Measurements from ENCODE around the gene NFX1. TPM values are rescaled to one million over a fixed set of nuclear protein-coding genes. Genes with fewer than 3 reads are reported as not detected.

Gene NFX1
- total RNA-seq, 1 donor from 2014 or later: 37.0 TPM

DNA sequence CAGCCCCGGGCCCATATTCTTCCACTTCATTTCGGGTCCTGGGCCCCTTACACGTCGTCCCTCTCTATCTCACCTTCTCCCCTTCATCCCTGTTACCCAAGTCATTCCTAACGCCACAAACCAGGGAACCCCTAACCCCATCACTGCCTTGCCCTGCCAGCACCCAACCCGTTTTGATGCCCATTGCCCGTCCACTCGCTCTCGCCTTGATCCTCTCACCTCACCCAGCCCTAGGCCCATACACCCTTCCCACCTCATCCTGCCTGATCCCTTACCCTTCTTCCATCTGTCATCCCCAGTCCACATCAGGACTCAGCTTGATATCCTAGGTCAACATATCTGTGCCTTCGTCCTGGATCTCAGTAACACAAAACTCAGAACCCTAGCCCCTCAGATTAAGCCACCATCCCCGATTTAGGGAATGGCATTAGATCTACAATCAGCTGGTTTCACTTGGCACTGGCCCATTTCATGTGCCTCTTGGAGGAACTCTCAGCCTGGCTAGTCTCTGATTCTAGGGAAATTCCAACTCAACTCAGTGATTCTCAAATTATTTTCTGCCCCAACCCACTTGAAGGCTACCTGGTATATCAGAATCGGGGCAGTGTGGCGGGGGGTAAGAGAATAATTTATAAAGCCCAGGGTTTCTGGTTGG lies 25.0 kb upstream of the NFX1 start:
- no peak for DNase-seq (ENCODE audit: low read depth)

DNA sequence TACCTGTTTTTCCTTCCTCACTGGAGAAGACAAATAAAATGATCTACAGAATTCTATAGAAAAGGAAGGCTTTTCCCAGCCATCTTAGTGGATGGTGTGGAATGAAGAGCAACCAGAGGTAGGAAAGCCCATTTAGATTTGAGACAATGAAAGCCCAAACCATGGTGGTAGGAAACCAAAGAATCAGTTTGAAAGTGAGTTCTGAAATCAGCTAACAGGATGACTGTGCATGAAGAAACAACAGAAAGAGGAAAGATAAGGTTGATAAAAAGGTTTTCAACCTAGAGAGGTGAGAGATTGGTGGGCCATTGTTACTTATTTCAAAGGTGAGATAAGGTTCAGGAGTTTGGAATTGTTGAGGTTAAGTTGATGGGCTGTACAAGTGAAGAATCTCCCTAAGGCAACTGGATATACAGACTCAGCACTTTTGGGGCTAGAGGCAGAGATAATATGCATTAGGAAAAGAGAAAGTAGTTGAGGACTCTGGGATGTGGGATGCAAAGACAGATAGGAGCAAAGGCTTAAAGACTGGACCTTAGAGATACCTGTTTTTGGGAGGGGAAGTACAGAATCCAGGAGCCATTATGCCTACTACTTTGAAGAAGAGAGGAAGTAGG lies 23.1 kb upstream of the NFX1 start:
- DNase-seq (ENCODE audit: low read depth): no peak

DNA sequence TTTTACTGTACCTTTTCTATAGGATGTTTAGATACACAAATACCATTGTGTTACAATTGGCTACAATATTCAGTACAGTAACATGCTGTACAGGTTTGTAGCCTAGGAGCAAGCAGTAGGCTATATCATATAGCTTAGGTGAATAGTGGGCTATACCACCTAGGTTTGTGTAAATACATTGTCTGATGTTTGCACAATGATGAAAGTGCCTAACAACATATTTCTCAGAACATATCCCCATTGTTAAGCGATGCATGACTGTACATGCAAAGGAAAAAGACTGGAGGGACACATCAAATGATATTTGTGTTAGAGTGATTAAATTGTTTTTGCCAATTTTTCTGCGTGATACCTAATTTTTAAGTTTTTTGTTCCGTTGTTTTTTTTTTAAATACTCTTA lies 20.2 kb upstream of the NFX1 start:
- no peak for DNase-seq (ENCODE audit: low read depth)

DNA sequence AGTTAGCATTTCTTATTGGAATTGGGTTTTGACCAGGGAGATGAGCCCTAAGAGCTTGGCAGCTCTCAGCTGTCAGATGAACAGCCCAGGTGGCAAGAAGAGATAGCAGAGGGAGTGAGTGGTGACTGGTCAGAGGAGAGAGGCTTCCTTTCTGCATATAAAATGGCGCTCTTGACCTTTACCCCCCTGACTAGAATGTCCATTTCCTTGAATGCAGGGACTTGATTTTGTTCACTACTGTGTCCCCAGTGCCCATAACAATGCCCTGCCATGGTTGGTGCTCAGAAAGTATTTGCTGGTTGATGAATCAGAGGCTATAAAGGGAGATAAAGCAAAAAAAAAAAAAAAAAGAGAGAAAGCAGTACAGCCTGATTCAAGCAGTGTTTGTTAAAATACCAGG lies 18.3 kb upstream of the NFX1 start:
- DNase-seq (ENCODE audit: low read depth): peak; percentile 38

DNA sequence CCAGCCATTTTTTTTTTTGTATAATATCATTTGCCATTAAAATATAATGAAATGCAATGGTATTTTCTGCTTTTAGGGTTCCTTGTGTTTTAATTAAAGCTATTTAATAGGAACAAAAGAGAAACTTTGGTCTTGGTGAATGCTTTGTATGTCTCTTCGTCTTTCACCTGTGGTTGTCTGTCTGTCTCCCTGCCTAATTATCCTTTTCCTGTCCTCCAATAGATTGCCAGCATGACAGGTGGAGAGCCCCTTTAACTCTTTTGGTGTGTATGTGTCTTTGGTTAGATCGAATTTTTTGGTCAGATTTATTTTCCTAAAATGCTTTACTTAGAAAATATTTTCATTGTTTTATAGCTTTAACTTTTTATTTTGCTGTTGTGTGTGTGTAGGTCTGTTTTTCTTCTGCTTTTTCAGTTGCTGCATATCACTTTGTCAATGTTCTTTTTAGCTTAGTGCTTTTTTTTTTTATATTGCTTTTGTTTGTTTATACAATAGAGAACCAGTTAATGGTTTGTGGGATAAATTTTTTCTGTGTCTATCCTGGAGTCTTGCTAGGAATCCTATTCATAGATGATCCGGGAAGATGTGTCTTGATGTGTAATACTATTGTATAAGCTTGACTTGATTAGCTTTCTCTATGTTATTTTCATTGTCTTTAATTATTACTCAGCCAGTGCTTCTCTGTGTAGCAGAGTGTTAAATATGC lies 16.9 kb upstream of the NFX1 start:
- DNase-seq (ENCODE audit: low read depth): peak; percentile 66

DNA sequence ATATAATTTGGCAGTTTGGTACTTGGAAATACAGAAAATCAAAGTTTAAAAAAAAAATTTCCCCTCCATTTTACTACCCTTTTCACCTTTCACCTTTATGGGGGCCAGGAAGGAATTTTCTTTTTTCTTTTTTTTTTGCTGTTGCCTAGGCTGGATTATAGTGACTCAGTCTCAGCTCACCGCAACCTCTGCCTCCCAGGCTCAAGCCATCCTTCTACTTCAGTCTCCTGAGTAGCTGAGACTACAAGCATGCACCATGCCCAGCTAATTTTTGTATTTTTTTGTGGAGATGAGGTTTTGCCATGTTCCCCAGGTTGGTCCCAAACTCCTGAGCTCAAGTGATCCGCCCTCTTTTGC lies 16.4 kb upstream of the NFX1 start:
- DNase-seq (ENCODE audit: low read depth): no peak

DNA sequence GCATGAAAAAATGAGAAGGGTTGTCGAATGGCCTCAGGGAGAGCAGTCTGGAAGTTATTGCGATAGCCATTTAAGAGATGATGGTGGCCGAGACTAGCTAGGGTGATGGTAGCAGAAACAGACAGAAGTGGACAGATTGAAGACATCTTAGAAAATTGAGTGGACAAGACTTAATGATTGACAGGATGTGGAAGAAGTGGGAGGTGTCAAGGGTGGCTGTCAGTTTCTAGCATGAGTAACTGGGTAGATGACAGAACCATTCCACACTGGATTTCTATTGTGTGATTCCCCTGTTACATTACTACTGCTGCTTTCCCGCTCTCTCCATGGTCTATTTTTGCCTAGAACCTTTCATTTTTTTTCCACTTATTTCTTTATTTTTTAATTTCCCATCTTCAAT lies 12.8 kb upstream of the NFX1 start:
- DNase-seq (ENCODE audit: low read depth): no peak

DNA sequence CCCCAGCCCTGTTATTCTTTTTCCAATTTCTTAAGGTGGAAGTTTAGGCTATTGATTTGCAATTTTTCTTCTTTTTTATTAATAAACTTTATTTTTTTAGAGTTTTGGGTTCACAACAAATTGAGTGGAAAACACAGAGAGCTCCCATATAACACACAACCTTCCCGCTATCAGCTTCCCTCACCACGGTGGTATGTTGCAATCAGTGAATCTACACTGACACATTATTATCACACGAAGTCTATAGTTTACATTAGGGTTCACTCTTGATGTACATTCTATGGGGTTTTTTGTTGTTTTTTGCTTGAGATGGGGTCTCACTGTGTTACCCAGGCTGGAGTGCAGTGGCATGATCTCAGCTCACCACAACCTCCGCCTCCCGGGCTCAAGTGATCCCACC lies 4.8 kb upstream of the NFX1 start:
- no peak for DNase-seq (ENCODE audit: low read depth)

DNA sequence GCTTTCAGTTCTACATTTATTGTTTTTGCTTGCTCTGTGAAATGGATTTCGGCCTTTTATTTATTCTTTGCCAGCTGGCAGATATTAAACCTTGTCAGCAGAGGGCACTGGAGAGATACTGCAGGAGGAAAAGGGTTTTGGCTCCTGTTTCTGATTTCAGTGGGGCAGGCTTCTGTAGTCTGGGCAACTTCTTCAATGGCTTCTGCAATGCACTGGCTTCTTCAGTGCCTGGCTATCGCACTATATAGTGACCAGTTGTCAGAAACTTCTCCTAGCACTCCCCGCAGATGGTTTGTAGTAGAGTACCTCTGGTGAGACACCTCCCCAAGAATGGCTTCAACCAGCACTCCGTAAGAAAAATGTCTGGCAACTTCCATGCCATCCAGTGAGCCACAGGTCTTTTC lies 3.2 kb upstream of the NFX1 start:
- DNase-seq (ENCODE audit: low read depth): peak; percentile 81

DNA sequence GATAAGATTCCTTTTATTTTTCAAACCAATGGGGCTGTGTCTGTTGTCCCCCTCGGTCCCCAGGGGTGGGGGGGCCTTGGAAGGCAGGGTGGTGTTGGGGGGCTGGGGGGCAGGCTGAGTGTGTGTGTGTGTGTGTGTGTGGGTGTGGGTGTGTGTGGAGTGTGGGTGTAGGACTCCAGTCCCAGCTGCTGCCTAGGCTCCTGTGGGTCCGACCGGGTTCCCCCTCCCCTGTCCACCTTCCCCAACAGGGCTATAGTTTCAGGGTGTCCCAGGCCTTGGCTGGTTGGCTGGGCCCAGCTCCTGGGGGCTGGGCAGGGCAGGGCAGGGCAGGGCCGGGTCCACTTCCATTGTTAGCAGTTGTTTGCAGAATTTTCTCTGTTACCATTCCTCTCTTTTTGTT lies 2.1 kb upstream of the NFX1 start:
- DNase-seq (ENCODE audit: low read depth): no peak

DNA sequence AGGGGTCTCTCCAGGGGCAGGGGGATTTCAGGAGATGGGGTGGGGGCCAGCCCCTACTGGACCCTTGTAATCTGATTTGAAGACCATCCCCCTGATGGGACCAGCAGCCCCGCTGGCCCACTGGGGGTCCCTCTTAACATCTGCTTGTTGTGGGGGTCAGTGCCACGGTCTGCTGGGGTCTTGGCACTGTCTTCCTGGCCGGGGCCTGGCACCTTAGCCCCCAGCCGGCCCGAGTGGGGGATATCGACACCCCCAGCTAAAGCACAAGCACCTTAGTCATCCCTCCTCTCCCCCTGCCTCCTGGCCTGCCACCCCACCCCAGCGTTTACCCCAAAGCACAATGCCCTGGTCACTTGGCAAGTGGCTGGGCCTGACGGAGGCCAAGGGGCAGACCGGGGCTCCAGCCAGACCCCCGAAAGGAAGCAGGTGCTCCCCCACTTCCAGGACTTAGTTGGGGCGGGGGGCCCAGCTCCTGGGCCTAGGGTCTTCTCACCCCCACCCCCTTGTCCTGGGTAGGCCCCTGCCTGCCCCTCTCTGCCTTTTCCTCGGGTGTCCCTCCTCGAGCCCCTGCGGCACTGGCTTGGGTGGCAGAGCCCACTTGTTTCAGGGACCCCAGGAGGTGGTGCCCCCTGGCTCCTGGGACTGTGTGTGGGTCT lies 1.4 kb upstream of the NFX1 start:
- DNase-seq (ENCODE audit: low read depth): no peak

DNA sequence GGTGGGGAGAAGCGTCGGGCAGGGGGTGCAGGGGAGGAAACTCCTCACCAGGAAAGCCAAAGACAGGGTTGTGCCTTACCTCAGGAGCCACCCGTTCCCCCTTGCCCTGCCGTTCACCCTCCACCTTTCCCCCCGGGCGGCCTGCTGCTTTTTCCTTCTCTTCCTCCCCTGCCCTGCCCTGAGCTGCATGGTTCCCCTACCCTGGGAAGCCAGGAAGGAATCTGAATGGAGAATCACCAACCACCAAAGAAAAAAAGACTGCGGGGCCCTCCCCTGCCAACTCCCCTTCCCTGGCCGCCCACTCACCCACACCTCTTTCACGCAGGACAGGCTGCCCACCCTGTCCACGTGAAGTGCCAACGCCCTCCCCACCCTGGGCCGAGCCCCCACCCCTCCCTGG lies 820 bp upstream of the NFX1 start:
- peak; percentile 32 for DNase-seq (ENCODE audit: low read depth)

DNA sequence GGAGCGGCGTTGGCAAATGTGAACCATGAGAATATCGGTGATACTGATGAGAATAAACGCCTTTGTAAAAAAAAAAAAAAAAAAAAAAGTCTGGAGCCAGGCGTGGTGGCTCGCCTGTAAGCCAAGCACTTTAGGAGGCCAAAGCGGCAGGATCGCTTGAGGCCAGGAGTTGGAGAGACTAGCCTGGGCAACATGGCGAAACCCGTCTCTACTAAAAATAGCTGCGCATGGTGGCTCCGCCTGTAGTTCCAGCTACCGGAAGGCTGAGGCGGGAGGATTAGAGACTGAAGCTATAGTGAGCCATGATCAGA lies 425 bp upstream of the NFX1 start:
- no peak for DNase-seq (ENCODE audit: low read depth)

DNA sequence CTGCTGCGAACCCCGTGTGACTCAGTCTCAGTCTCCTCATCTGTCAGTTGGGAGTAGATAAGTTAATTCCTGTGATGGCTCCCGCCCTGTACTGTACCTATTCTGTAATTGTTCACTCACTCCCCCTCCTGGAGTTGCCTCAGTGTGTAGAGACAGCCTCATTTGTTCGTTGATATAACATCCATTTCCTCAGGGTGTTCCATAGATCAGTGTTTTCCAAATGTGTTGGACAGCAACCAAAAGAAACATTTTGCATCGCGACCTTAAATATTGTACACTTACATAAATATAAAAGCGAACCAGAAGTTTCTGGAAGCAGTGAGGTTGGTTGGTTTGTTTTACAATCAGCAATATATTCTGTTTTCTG lies 698 bp downstream of the NFX1 start:
- DNase-seq (ENCODE audit: low read depth): no peak

DNA sequence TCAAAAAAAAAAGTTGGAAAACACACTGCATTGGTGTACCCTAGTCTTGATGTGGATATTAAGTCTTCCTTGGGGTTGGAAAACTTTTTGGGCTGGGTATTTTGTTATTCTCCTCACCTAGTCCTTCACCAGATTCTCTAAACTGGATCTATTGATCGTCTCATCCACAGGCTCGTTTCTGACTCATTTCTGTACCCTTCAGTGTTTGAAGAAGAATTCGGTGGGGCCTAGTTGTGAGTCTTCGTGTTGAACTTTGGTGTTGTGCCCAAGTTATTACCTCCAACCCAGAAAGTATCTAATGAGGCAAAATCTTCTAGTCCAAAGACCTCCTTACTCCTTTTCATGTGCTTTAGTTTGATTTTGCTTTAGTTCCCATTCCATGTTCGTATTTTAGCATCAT lies 1.6 kb downstream of the NFX1 start:
- no peak for DNase-seq (ENCODE audit: low read depth)

DNA sequence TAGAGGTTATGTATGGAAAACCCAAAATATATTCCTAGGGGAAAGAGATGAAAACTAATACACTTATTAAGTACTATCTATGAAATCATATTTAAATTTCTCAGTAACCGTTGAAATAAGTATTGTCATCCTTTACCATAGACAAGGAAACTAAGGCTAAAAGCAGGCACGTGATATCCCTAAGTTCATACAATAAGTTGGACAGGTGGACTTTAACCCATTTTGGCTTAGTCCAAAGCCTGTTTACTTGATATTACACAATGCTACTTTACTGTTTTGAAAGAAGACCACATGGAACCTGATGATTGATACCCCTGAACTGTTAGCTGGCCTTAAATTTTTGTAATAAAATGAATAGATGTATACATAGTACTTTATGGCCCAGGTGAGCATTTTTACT lies 3.5 kb downstream of the NFX1 start:
- no peak for DNase-seq (ENCODE audit: low read depth)

DNA sequence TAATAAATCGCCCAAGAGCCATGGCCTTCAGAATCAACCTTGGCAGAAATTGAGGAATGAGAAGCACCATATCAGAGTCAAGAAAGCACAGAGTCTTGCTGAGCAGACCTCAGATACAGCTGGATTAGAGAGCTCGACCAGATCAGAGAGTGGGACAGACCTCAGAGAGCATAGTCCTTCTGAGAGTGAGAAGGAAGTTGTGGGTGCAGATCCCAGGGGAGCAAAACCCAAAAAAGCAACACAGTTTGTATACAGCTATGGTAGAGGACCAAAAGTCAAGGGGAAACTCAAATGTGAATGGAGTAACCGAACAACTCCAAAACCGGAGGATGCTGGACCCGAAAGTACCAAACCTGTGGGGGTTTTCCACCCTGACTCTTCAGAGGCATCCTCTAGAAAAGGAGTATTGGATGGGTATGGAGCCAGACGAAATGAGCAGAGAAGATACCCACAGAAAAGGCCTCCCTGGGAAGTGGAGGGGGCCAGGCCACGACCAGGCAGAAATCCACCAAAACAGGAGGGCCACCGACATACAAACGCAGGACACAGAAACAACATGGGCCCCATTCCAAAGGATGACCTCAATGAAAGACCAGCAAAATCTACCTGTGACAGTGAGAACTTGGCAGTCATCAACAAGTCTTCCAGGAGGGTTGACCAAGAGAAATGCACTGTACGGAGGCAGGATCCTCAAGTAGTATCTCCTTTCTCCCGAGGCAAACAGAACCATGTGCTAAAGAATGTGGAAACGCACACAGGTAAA lies 4.5 kb downstream of the NFX1 start:
- DNase-seq (ENCODE audit: low read depth): no peak

DNA sequence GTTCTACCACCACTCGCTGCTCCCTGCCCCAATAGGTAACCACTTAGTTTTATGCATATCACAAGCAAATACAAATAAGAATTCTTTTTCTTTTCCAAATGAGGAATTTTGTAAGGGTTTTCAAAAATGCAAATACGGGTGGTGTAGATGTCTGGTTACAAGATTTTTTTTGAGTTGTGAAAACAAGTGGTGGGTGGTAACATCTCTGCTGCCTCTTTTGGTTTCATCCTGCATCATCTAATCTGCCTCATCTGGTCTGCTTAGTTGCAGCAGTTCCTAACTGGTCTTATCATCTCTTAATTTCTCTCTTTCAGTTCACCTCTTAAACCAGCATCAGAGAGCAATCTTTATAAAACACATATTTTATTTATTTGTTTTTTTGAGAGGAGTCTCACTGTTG lies 5.3 kb downstream of the NFX1 start:
- no peak for DNase-seq (ENCODE audit: low read depth)

DNA sequence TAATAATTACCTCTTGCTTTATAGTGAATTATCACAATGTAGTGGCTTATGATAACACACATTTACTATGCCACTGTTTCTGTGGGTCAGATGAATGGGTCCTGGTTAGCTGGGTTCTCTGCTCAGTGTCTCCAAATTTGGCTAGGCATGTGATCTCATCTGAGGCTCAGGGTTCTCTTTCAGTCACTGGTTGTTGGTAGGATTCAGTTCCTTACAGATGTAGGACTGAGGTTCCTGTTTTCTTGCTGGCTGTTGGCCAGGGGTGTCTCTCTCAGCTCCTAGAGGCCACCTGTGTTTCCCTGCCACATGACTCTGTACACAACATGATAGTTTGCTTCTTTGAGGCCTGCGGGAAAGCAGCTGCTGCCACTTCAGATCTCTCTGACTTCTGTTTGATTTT lies 7.1 kb downstream of the NFX1 start:
- DNase-seq (ENCODE audit: low read depth): peak; percentile 91

DNA sequence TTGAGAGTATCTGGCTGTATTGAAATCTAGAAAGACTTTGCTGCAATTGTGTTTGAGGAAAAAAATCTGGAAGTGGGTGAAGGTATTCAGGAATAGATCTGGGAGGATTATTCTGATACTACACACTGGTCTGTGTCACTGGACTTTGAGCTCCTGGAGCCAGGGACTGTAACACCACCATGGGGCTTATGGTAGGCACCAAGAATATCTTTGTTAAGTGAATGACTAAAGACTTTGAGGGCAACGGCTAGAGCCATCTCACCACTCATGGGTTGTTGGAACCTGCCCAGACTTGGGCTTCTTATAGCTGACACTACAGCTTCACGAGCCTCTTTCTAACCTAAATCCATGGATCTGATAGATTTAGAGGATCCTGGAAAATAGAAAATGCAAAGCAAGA lies 10.2 kb downstream of the NFX1 start:
- DNase-seq (ENCODE audit: low read depth): peak; percentile 41

DNA sequence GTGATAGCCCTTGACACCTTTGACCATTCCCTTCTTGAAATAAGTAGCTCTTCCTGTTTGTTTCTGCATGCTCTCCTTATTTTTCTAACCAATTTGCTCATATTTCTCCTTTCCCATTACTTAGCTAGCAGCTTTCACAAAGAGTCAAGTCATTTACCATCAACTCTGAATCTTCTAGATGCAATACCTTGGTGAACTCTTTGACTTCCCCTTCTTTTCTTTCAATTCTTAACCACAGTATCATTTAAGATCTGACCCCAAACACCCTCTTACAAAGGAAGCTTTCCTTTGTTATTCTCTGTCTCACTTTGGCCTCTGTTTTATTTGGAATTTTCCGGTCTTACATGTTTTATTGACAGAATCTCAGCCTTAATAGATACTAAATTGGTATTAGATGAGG lies 14.0 kb downstream of the NFX1 start:
- no peak for DNase-seq (ENCODE audit: low read depth)

DNA sequence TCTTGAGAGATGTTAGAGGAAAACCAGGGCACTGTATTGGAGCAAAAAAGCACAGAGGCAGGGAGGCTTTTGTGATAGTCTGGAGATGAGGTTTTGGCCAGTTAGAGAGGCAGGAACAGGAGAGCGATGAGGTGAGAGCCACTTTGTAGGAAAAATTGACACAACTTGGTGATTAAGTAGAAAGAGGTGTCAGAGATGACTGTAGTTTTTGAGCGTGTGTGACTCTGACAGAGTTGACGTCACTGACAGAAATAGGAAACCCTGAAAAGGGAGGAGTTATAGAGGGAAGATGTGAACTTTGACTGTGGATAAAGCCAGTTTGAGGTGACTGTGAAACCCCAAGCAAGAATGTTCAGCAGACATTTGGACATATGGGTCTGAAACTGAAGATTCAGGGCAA lies 15.7 kb downstream of the NFX1 start:
- DNase-seq (ENCODE audit: low read depth): no peak

Data from myocyte (in vitro differentiated cells).